Measurements from ENCODE around the gene TRIM75. TPM values are rescaled to one million over a fixed set of nuclear protein-coding genes. Genes with fewer than 3 reads are reported as not detected.

Gene TRIM75
- total RNA-seq, 1 experiment from 2014 or later: not detected

DNA sequence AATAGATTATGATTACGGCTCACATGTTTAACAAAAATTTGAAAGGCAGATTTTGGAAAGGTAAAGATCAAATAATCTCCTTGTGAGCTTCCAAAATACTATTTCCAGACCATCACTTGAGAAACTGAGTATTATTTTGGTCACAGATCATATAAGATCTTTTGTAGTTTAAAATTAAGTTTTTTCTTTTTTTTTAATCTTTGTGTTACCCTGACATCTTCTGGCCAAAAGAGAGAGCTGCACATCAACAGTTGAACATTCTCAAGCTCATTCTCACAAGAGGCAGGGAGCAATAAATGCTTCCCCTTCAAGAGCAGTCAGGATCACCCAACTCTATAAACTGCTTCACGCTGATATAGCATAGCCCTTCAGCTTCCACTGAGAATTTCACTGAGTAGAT lies 43.1 kb downstream of the TRIM75 start:
- Histone ChIP-seq H3K4me3 (ENCODE audit: insufficient read depth, low read depth, low read length) (no peak overlapping the region), H3K27me3 (ENCODE audit: control insufficient read depth, insufficient read depth, low read length) (no peaks in the 10 kb centered on the region), H3K36me3 (replicated peaks; ENCODE audit: control insufficient read depth, insufficient read depth, low read length) (peaks cover 3% of the 10 kb centered on the region)
- DNase-seq: peak; percentile 65

DNA sequence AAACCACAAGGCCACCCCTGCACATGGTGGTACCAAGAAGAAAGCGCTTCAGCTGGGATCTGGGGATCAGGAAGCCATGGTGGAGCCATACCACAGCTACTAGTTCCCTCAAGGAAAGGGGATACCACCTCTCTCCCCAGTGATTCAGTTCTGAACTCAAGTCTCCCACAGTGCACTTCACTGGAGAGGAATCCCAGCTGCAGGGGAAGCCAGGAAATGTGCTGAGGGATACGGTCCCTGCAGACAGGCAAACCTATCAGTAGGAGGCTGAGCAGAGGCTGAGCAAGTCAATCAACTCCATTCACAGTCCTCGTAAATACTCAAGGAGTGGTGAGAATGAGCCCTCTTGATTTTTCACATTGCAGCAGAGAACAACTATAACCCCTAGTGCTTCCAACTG lies 48.0 kb downstream of the TRIM75 start:
- Histone ChIP-seq H3K36me3 (replicated peaks; ENCODE audit: control insufficient read depth, insufficient read depth, low read length) (peaks cover 3% of the 10 kb centered on the region; the same call in 1 of the 2 replicates), H3K27me3 (ENCODE audit: control insufficient read depth, insufficient read depth, low read length) (no peaks in the 10 kb centered on the region), H3K4me3 (ENCODE audit: insufficient read depth, low read depth, low read length) (no peak overlapping the region)
- DNase-seq: no peak

DNA sequence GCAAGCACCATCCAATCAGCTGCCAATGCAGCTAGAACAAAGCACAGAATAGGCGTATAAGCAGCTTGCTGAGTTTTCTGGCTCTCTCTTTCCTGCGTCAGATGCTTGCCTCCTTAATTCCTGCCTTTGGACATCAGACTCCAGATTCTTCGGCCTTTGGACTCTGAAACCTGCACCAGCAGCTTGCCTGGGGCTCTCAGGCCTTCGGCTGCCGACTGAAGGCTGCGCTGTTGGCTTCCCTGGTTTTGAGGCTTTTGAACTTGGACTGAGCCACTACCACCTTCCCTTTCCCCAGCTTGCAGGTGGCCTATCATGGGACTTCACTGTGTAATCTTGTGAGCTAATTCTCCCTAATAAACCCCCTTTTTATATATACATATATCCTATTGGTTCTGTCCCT lies 52.9 kb downstream of the TRIM75 start:
- no peak overlapping the region for H3K4me3 ChIP-seq (ENCODE audit: insufficient read depth, low read depth, low read length)
- peaks cover 2% of the 10 kb centered on the region; the same call in 1 of the 2 replicates for H3K36me3 ChIP-seq (replicated peaks; ENCODE audit: control insufficient read depth, insufficient read depth, low read length)
- no peaks in the 10 kb centered on the region for H3K27me3 ChIP-seq (ENCODE audit: control insufficient read depth, insufficient read depth, low read length)
- DNase-seq: no peak

Other genes starting within 250 kb of the TRIM75 start
- 39.4 and 71.9 TPM in 2 replicates for gene APELA, start 176.7 kb upstream of the TRIM75 start, total RNA-seq (2014; rRNA removed; shearing (Covaris generic))
- gene TRIM61, start 76.2 kb upstream of the TRIM75 start, total RNA-seq (2014; rRNA removed; shearing (Covaris generic)): 0.14 and 0.30 TPM in 2 replicates
- not detected in 2 replicates for gene TRIM60, start 21.9 kb upstream of the TRIM75 start, total RNA-seq (2014; rRNA removed; shearing (Covaris generic))
- 10.0 and 14.2 TPM in 2 replicates for gene TMEM192, start 59.0 kb downstream of the TRIM75 start, total RNA-seq (2014; rRNA removed; shearing (Covaris generic))
- 7.0 and 9.6 TPM in 2 replicates for gene KLHL2, start 153.7 kb downstream of the TRIM75 start, total RNA-seq (2014; rRNA removed; shearing (Covaris generic))

All from H7 (cell line).